IMR-90 (cell line): ENCODE data around the gene CPSF4L. TPM values are rescaled to one million over a fixed set of nuclear protein-coding genes. Genes with fewer than 3 reads are reported as not detected.

Experiments
- ATAC-seq: fragments of 200-7000 bp; cut with Tn5 transposase; 2 replicates; pipeline ENCODE4 v1.9.1; 2020; ENCODE audit warnings: low read depth, mild to moderate bottlenecking, moderate library complexity
- BruUV-seq: library from RNA; stranded (reverse); fragments of 400-500 nt; replicated peaks from 2 replicates; lab custom pipeline; 2021; lab: Mats Ljungman, UMichigan
- CTCF ChIA-PET: fragments of 300-600 bp; formaldehyde crosslinking; extraction: SDS; loops from one replicate; lab custom pipeline; 2021; ENCODE audit warnings: antibody characterized with exemption; lab: Yijun Ruan, JAX
- POLR2A ChIA-PET: fragments of 300-600 bp; sonication (Branson Sonifier 250); formaldehyde crosslinking; loops from one replicate; lab custom pipeline; 2022; ENCODE audit warnings: antibody characterized with exemption; ENCODE audit not compliant: unreplicated experiment; lab: Charles Lee
- DNase-seq: peaks from one replicate; pipeline ENCODE4 v3.0.0; 2013
- H2AFZ ChIP-seq: replicated peaks from 2 replicates; pipeline ENCODE3; 2013; ENCODE audit warnings: low read length, mild to moderate bottlenecking; ENCODE audit not compliant: poor library complexity
- H2AK5ac ChIP-seq: 2 replicates; pipeline ENCODE4 v1.6.1; 2013; ENCODE audit warnings: low read depth, low read length, inconsistent platforms
- H2AK9ac ChIP-seq: replicated peaks from 2 replicates; pipeline ENCODE3; 2013; ENCODE audit warnings: mild to moderate bottlenecking, low read depth, low read length, moderate library complexity; ENCODE audit not compliant: poor library complexity
- H2BK120ac ChIP-seq: 2 replicates; pipeline ENCODE4 v1.6.1; 2013; ENCODE audit warnings: low read depth, low read length, inconsistent platforms
- H2BK15ac ChIP-seq: 3 replicates; pipeline ENCODE4 v1.6.1; 2013; ENCODE audit warnings: low read depth, low read length, inconsistent platforms
- H2BK20ac ChIP-seq: 2 replicates; pipeline ENCODE4 v1.6.1; 2013; ENCODE audit warnings: low read depth, mild to moderate bottlenecking, inconsistent platforms, low read length, moderate library complexity
- H2BK5ac ChIP-seq: 2 replicates; pipeline ENCODE4 v1.6.1; 2013; ENCODE audit warnings: mild to moderate bottlenecking, low read depth, low read length, inconsistent platforms; ENCODE audit not compliant: poor library complexity, severe bottlenecking
- H3K14ac ChIP-seq: replicated peaks from 2 replicates; pipeline ENCODE4 v1.6.1; 2013; ENCODE audit warnings: low read depth, low read length, inconsistent platforms
- H3K18ac ChIP-seq: 2 replicates; pipeline ENCODE4 v1.6.1; 2013; ENCODE audit warnings: low read depth, low read length, control low read depth
- H3K23ac ChIP-seq: 2 replicates; pipeline ENCODE4 v1.6.1; 2013; ENCODE audit warnings: low read depth, low read length, inconsistent platforms
- H3K27ac ChIP-seq: 2 replicates; pipeline ENCODE4 v1.5.1; 2013; ENCODE audit warnings: mild to moderate bottlenecking, control low read depth, low read length; ENCODE audit not compliant: insufficient read depth
- H3K27me3 ChIP-seq: 2 replicates; pipeline ENCODE4 v1.6.1; 2013; ENCODE audit warnings: low read length; ENCODE audit not compliant: control insufficient read depth, insufficient read depth
- H3K36me3 ChIP-seq: 2 replicates; pipeline ENCODE4 v1.6.1; 2013; ENCODE audit warnings: low read length, mixed read lengths; ENCODE audit not compliant: control insufficient read depth, insufficient read depth
- H3K4ac ChIP-seq: 2 replicates; pipeline ENCODE4 v1.6.1; 2013; ENCODE audit warnings: low read depth, low read length, inconsistent platforms
- H3K4me1 ChIP-seq: 2 replicates; pipeline ENCODE4 v1.6.1; 2013; ENCODE audit warnings: low read length, mixed read lengths; ENCODE audit not compliant: control insufficient read depth, insufficient read depth
- H3K4me2 ChIP-seq: 2 replicates; pipeline ENCODE4 v1.6.1; 2013; ENCODE audit warnings: low read depth, mild to moderate bottlenecking, control low read depth, low read length, moderate library complexity
- H3K4me3 ChIP-seq: 2 replicates; pipeline ENCODE4 v1.5.1; 2013; ENCODE audit warnings: low read depth, mild to moderate bottlenecking, control low read depth, low read length, moderate library complexity; ENCODE audit not compliant: insufficient read depth
- H3K56ac ChIP-seq: 2 replicates; pipeline ENCODE4 v1.6.1; 2013; ENCODE audit warnings: low read length, inconsistent platforms; ENCODE audit not compliant: insufficient read depth; ENCODE audit errors: extremely low read depth
- H3K79me1 ChIP-seq, 2 experiments: 2 replicates each; pipeline ENCODE4 v1.6.1; 2013; ENCODE audit warnings: low read length in 2 of 2, inconsistent platforms in 1 of 2, low read depth in 1 of 2
- H3K9ac ChIP-seq: 2 replicates; pipeline ENCODE4 v1.6.1; 2013; ENCODE audit warnings: low read depth, low read length, control low read depth
- H3K9me1 ChIP-seq: 2 replicates; pipeline ENCODE4 v1.6.1; 2013; ENCODE audit warnings: low read length, inconsistent platforms; ENCODE audit not compliant: insufficient read depth
- H3K9me3 ChIP-seq: 2 replicates; pipeline ENCODE4 v1.6.1; 2013; ENCODE audit warnings: low read length; ENCODE audit not compliant: control insufficient read depth, insufficient read depth
- H4K20me1 ChIP-seq: 2 replicates; pipeline ENCODE4 v1.6.1; 2013; ENCODE audit warnings: low read length, inconsistent platforms; ENCODE audit not compliant: insufficient read depth
- H4K5ac ChIP-seq: 2 replicates; pipeline ENCODE4 v1.6.1; 2013; ENCODE audit warnings: mild to moderate bottlenecking, low read depth, low read length, control low read depth
- H4K8ac ChIP-seq, 2 experiments: 2 replicates each; pipeline ENCODE4 v1.6.1; 2013; ENCODE audit warnings: low read depth in 2 of 2, low read length in 2 of 2, control low read depth in 1 of 2, inconsistent platforms in 1 of 2
- H4K91ac ChIP-seq: 2 replicates; pipeline ENCODE4 v1.6.1; 2013; ENCODE audit warnings: low read depth, low read length, inconsistent platforms; ENCODE audit not compliant: insufficient read depth
- CEBPB ChIP-seq: IDR thresholded peaks from 2 replicates; pipeline ENCODE4 v1.6.1; 2012; ENCODE audit warnings: low read depth, low read length, improper control_type of control experiment
- CHD1 ChIP-seq: IDR thresholded peaks from 2 replicates; pipeline ENCODE4 v1.6.1; 2012; ENCODE audit warnings: low read depth, low read length, improper control_type of control experiment
- ELK1 ChIP-seq: fragments of 150-350 bp; IDR thresholded peaks from 2 replicates; pipeline ENCODE4 v1.6.1; 2016; ENCODE audit warnings: low read depth, mild to moderate bottlenecking, low read length, moderate library complexity, borderline replicate concordance
- FOS ChIP-seq: fragments of 150-350 bp; IDR thresholded peaks from 2 replicates; pipeline ENCODE4 v1.6.1; 2016; ENCODE audit warnings: low read depth, low read length
- MAFK ChIP-seq: IDR thresholded peaks from 2 replicates; pipeline ENCODE4 v1.6.1; 2012; ENCODE audit warnings: low read depth, low read length, improper control_type of control experiment
- MAZ ChIP-seq: IDR thresholded peaks from 2 replicates; pipeline ENCODE4 v1.6.1; 2012; ENCODE audit warnings: low read depth, mild to moderate bottlenecking, low read length, improper control_type of control experiment, moderate library complexity, borderline replicate concordance
- MXI1 ChIP-seq: IDR thresholded peaks from 2 replicates; pipeline ENCODE4 v1.6.1; 2012; ENCODE audit warnings: low read depth, mild to moderate bottlenecking, low read length, moderate library complexity, borderline replicate concordance
- NFE2L2 ChIP-seq: fragments of 150-350 bp; IDR thresholded peaks from 2 replicates; pipeline ENCODE4 v1.6.1; 2016; ENCODE audit warnings: low read depth, mild to moderate bottlenecking, low read length
- POLR2A ChIP-seq: IDR thresholded peaks from 2 replicates; pipeline ENCODE4 v1.6.1; 2012; ENCODE audit warnings: mild to moderate bottlenecking, low read depth, low read length
- RAD21 ChIP-seq: IDR thresholded peaks from 2 replicates; pipeline ENCODE4 v1.6.1; 2012; ENCODE audit warnings: low read length, improper control_type of control experiment
- SMC3 ChIP-seq: fragments of 150-350 bp; IDR thresholded peaks from 2 replicates; pipeline ENCODE4 v1.6.1; 2016; ENCODE audit warnings: low read depth, mild to moderate bottlenecking, antibody characterized with exemption, low read length, moderate library complexity
- USF2 ChIP-seq: fragments of 150-350 bp; IDR thresholded peaks from 2 replicates; pipeline ENCODE4 v1.6.1; 2017; ENCODE audit warnings: mild to moderate bottlenecking, antibody characterized with exemption, low read length, low read depth
- WGBS, 2 experiments: methylation state at CpG; one replicate each; pipeline versions ENCODE4 v1.1.5 to v1.1.7; 2013; ENCODE audit warnings: missing lambda C conversion rate in 2 of 2; ENCODE audit not compliant: insufficient read length in 1 of 2; ENCODE audit errors: extremely low coverage in 2 of 2; 5-methylcytosine and 5-hydroxymethylcytosine counted together
- dilution Hi-C: fragments of 300-500 bp; cut with HindIII; formaldehyde crosslinking; loops from one replicate; pipeline ENCODE4 v1.14.3; 2018; ENCODE audit warnings: low sequenced_read_pairs; ENCODE audit not compliant: unreplicated experiment
- in situ Hi-C: fragments of 300-500 bp; cut with MboI; formaldehyde crosslinking; loops from 3 replicates; pipeline ENCODE4 v1.14.3; 2019; ENCODE audit warnings: low sequenced_read_pairs, inconsistent platforms, mixed read lengths
- intact Hi-C: fragments of 100-400 bp; cut with micrococcal nuclease; formaldehyde crosslinking; loops from 2 replicates; pipeline ENCODE4 v1.10.0; 2022
- polyA plus RNA-seq, 3 experiments: library from polyadenylated mRNA; depleted of rRNA; stranded (reverse); fragments of >200 nt; gene quantifications; 2 replicates each; pipeline ENCODE4 v1.2.3, GENCODE V29; 2012; ENCODE audit warnings: low replicate concordance in 1 of 3
- total RNA-seq: library from RNA; depleted of rRNA; stranded (reverse); fragments of >200 nt; gene quantifications from 2 replicates; pipeline ENCODE4 v1.2.3, GENCODE V29; 2012
- TF ChIP-seq, protein P1 (sequence below): conservative IDR thresholded peaks from 2 replicates; pipeline ENCODE4 v1.5.1; 2012; ENCODE audit warnings: mild to moderate bottlenecking, low read depth, low read length, improper control_type of control experiment

The CPSF4L gene
- total and polyA plus RNA-seq, 2 of the 4 experiments (the other 2 are of a cell fraction) = not detected

- DNase-seq = no peak
- peaks cover 37% of the 10 kb centered on the region for H4K20me1 ChIP-seq
Measured at GRCh38 chr17:73301369-73301768, 39.7 kb upstream of the CPSF4L start.

More at GRCh38 chr17:73301369-73301768, 39.7 kb upstream of the CPSF4L start:
- dilution Hi-C loops (no loop called here), in situ Hi-C loops (no loop called here), intact Hi-C loops (no loop called here)
- Histone ChIP-seq H4K8ac (no peak overlapping the region), H3K9me1 (peaks cover 11% of the 10 kb centered on the region), H3K27ac (no peak overlapping the region), H3K9me3 (no peaks in the 10 kb centered on the region), H4K5ac (no peak overlapping the region), H2BK15ac (no peak overlapping the region), H3K4ac (no peak overlapping the region), H3K18ac (no peak overlapping the region), H4K91ac (no peak overlapping the region), H3K27me3 (no peaks in the 10 kb centered on the region), H3K79me1 (peaks cover 23 to 62% of the 10 kb centered on the region in 2 experiments), H2AK9ac (no peak overlapping the region), H3K36me3 (peaks cover 3% of the 10 kb centered on the region; the same call in 1 of the 2 replicates), H2BK20ac (no peak overlapping the region), H2BK5ac (no peak overlapping the region), H3K14ac (no peak overlapping the region), H3K56ac (no peak overlapping the region), H3K4me3 (no peak overlapping the region), H2AFZ (no peak overlapping the region), H3K9ac (no peak overlapping the region), H2BK120ac (no peak overlapping the region), H3K4me1 (peaks cover 31% of the 10 kb centered on the region), H2AK5ac (no peak overlapping the region), H3K23ac (no peak overlapping the region), H3K4me2 (no peak overlapping the region)
- TF ChIP-seq CHD1 = no peak
- no peak for TF ChIP-seq POLR2A
- no peak for TF ChIP-seq FOS
- TF ChIP-seq RAD21 = no peak
- no peak for TF ChIP-seq MAZ
- no peak for TF ChIP-seq CEBPB
- no peak for TF ChIP-seq ELK1
- TF ChIP-seq NFE2L2 = no peak
- no peak for TF ChIP-seq SMC3
- TF ChIP-seq MXI1 = no peak
- TF ChIP-seq MAFK = no peak
- no peak for TF ChIP-seq USF2
- TF ChIP-seq, protein P1, sequence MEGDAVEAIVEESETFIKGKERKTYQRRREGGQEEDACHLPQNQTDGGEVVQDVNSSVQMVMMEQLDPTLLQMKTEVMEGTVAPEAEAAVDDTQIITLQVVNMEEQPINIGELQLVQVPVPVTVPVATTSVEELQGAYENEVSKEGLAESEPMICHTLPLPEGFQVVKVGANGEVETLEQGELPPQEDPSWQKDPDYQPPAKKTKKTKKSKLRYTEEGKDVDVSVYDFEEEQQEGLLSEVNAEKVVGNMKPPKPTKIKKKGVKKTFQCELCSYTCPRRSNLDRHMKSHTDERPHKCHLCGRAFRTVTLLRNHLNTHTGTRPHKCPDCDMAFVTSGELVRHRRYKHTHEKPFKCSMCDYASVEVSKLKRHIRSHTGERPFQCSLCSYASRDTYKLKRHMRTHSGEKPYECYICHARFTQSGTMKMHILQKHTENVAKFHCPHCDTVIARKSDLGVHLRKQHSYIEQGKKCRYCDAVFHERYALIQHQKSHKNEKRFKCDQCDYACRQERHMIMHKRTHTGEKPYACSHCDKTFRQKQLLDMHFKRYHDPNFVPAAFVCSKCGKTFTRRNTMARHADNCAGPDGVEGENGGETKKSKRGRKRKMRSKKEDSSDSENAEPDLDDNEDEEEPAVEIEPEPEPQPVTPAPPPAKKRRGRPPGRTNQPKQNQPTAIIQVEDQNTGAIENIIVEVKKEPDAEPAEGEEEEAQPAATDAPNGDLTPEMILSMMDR = no peak
- BruUV-seq = no TSS peak
- CTCF ChIA-PET = no interaction called here
- POLR2A ChIA-PET = no interaction called here
- no peak for ATAC-seq
- WGBS, 2 experiments = 100% methylated on average over 1 of the region's 2 CpGs; no CpG with 5 or more reads in 1 of the 2 experiments
